GM19328 (cell line): Measurements from ENCODE around the gene ADD1.

Source experiments
- ATAC-seq: cut with Tn5 transposase; IDR thresholded peaks from one replicate; pipeline ENCODE4 v1.9.1; 2021; ENCODE audit warnings: mild to moderate bottlenecking, moderate library complexity; ENCODE audit not compliant: unreplicated experiment

The ADD1 gene

DNA sequence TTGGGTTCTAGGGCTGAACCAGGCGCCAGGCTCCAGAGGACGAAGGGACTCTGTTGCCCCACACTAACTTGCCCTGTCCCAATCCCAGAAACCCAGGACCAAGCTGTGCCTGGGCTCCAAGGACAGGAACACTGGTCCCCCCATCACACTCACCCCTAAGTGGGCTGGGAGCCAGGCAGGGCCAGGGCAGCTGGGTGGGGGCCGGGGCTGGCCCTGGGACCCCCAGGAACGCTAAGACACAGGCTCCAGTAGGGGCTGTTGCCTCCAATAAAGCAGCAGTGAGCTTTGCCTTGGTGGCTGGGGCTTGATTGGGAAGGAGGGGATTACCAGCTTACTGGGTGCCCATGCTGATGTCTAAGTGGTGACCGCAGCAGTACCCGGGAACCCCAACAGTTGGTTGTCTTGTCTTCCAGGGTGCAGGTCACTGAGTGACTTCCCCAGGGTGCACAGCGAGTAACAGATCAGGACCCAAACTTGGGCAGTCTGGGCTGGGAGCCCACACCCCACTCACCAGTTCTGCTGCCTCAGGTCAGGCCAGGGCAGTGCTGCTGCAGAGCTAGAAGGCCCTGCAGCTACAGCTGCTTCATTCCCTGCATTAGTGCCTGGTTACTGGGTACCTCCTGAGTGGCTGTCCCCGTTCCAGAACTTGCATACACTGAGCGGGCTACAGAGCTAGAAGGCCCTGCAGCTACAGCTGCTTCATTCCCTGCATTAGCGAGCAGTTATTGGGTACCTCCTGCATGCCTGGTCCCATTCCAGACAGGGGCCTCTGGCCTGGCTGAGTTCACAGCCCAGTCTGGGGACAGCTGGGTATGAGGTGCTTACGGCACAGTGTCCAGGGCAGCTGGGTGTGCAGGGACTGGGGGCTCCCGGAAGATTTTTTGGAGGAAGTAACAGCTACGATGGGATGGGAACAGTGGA lies 9.4 kb upstream of the ADD1 start:
- no peak for ATAC-seq

- ATAC-seq, result no peak
Measured at GRCh38 chr4:2835978-2836377, 7.7 kb upstream of the ADD1 start.

DNA sequence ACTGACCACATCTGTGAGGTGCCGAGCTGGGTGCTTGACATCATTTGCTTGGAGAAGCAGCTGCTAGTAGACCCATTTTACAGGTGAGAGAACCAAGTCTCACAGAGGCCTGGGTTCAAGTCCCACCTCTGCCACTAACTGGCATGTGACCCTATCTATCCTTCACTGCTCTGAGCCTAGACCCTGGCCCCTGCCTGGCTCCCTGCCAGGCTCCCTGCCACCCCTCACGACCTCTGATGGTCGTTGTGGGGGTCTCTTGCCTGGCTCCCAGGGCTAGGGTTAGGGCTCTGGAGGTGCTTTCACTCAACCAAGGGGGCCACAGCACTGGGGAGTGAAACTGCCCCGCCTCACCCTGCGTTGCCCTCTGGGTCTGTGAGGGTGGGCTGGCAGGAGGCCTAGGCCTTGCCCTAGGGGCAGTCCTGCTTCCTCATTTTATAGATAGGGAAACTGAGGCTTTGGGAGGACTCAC lies 7.2 kb upstream of the ADD1 start:
- ATAC-seq, result no peak

DNA sequence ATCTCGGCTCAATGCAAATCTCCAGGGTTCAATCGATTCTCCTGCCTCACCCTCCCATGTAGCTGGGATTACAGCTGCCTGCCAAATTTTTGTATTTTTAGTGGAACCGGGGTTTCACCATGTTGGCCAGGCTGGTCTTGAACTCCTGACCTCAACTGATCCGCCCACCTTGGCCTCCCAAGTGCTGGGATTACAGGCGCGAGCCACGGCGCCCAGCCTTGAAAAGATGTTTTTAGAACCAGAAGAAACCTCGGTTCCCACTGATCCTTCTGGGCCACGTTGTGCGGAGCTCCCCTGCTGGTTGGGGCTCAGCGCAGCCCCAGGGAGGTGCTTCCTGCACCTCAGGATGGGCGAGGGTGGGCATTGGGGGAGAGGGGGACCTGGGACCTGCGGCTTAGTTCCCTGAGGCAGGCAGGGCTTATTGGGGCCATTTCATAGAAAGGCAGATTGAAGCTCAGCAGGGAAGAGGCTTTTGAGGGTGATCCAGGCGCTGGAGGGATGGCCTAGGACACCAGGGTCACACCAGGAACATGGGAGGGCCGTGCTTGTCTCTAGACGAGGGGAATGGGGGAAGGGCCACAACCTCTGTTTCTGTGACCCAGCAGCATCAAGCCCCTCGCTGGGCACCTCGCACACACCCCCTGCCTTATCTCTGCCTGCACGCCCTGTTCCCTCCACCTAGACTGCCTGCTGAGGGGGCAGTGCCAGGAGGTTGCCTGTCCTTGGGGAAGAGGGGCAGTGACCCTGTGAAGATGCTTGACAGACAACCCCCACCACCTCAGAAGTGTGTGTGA lies 6.3 kb upstream of the ADD1 start:
- ATAC-seq, result no peak

DNA sequence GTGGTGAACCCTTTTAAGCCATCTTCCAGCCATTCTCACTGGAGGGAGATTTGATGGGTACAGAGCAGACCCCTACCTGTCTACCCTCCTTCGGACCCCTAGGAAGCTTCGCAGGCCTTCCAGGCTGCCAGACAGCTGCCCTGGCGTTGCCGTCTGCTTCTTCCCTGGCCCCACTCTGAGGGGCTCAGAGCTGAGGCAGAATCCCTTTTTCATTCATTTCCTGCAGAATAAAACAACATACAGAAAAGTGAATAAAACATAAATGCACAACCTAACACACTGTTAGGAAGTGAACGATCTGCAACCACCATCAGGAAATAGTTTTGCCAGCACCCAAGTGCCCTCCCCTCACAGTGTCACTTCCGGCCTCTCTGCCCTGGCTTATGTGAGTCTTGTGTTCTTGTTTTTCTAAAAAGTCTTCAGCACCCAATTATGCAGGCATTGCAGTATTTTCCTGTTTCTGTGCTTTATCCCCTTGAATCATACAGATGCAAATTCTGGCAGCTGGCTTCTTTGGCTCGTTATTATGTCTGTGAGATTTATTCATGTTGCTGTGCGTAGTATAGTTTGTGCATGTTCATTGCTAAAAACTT lies 5.6 kb upstream of the ADD1 start:
- no peak for ATAC-seq

GRCh38 chr4:2839060-2839459 lies 4.6 kb upstream of the ADD1 start:
- ATAC-seq, result no peak

GRCh38 chr4:2842687-2843262 lies 869 bp upstream of the ADD1 start:
- no peak for ATAC-seq

- no peak for ATAC-seq
Measured at GRCh38 chr4:2843941-2844584, 419 bp downstream of the ADD1 start.

DNA sequence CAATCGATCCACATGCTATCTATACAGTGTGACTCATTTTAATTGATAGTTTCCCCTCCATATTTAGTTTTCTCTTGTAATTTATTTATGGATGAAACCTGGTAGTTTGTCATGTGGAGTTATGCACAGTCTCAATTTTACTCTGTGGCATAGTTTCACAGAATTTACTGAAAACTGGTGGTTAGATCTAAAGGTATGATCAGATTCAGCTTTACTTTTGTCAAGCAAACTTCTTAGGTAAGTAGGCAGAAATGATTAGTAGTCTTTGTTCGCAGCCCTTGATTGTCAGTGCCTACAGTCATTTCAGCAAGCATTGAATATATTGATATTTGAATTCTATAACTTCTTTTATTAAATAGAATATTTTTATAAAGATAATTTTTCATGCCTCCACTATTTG lies 2.5 kb downstream of the ADD1 start:
- ATAC-seq, result no peak

DNA sequence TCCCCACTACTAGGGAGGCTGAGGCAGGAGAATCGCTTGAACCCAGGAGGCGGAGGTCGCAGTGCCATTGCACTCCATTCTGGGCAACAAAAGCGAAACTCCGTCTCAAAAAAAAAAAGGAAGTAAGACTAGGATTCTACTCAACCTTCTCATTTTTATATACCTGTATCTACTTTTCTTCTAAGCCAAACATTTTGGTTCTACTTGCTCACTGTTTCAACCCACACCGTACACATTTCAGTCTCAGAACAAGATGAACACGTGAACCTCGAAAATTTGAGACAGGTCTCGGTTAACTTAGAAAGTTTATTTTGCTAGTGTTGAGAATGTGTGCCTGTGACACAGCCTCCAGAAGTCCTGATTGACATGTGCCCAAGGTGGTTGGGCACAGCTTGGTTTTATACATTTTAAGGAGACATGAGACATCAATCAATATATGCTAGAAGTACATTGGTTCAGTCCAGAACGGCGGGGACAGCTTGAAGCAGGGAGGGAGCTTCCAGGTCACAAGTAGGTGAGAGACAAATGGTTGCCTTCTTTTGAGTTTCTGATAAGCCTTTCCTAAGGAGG lies 3.7 kb downstream of the ADD1 start:
- no peak for ATAC-seq

DNA sequence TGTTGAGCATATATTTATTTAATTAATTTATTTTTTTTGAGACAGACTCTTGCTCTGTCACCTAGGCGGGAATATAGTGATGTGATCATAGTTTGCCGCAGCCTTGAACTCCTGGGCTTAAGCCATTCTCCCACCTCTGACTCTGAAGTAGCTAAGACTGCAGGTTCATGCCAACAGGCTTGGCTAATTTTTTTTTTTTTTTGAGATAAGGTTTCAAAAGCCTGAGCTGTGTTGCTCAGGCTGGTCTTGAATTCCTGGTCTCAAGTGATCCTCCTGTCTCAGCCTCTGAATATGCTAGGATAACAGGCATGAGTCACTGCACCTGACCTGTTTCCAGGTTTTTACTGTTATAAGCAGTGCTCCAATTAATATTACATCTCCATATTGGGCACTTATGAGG lies 4.8 kb downstream of the ADD1 start:
- no peak for ATAC-seq

DNA sequence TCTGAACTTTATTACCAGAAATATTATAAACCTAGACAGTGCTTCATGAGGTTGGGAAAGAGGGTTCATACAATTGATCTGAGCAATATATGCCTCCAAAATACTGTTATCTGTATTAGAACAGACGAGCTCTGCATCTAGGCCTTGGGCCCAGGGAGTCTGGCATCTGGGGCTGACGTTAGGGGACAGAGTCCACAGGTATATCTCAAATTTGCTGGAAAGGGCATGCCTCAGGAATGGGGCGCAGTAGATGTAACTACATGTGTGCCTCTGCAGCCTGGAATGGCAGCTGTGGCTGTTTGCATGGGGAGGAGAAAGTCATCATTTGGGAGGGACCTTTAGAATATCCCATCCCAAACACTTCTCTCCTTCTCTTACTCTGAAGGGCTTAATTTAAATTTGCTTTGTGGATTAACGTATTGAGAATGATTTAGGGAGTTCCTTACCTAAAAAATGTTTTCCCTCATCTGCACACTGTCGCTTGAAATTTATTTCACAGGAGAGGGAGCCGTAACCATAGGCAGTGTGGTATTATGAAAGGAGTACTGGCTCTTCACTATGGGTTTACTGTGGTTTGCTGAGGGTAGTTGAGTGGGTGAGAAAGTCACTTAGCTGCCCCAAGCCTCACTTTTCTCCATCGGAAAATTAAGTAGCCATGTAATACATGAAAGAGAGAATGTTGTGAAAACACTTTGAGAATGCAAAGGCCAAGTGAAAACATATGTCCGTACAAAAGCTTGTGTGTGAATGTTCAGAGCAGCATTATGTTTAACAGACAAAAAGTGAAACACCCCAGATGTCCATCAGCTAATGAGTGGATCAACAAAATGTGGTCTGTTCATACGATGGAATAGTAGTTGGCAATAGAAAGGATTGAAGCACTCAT lies 5.9 kb downstream of the ADD1 start:
- ATAC-seq, result no peak

- ATAC-seq, result no peak
Measured at GRCh38 chr4:2850966-2851798, 7.5 kb downstream of the ADD1 start.

DNA sequence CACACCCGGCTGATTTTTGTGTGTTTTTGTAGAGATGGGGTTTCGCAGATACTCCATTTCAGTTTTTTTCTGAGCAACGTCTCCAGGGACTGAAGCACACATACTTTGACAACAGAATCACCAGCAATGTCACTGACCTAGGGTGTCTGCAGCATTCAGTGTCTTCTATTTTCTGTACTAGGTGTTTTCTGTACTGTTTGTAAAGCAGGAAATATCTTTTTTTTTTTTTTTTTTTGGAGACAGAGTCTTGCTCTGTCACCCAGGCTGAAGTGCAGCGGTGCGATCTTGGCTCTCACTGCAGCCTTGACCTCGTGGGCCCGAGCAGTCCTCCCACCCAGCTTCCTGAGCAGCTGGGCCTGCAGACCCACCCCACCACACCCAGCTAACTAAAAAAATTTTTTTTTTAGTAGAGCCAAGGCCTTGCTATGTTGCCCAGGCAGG lies 8.9 kb downstream of the ADD1 start:
- ATAC-seq, result peak; percentile 67

DNA sequence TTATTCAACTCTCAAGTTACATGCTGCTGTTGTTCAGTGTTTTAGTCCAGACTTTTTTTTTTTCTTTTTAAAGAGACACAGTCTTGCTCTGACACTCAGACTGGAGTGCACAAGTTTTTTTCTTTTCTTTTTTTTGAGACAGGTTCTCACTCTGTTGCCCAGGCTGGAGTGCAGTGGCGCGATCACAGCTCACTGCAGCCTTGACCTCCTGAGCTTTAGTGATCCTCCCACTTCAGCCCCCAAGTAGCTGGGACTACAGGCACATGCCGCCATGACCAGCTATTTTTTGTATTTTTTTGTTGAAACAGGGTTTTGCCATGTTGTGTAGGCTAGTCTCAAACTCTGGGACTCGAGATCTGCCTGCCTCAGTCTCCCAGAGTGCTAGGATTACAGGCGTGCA lies 11.9 kb downstream of the ADD1 start:
- ATAC-seq, result no peak

- no peak for ATAC-seq
Measured at GRCh38 chr4:2856266-2856665, 12.6 kb downstream of the ADD1 start.

GRCh38 chr4:2857349-2857927 lies 13.8 kb downstream of the ADD1 start:
- ATAC-seq, result no peak
